Sigmoid colon (tissue), 4 donors: ENCODE data around the gene HHIP.

ENCODE experiments used
- CTCF ChIP-seq, 4 experiments: fragments of 450-650 bp in 3 of 4; fragments of 200-600 bp in 1 of 4; IDR thresholded peaks; one replicate each; pipeline ENCODE4 v1.5.1; 2016 to 2019; ENCODE audit warnings: antibody characterized with exemption in 4 of 4, mild to moderate bottlenecking in 3 of 4, moderate library complexity in 2 of 4
- EP300 ChIP-seq, 4 donors: sonication (generic); formaldehyde crosslinking; IDR thresholded peaks; one replicate each; pipeline ENCODE4 v1.6.1; 2017; ENCODE audit warnings: antibody characterized with exemption in 4 of 4
- POLR2A ChIP-seq, 2 donors: fragments of 450-650 bp; IDR thresholded peaks; one replicate each; pipeline ENCODE4 v1.6.1; 2016; ENCODE audit warnings: antibody characterized with exemption in 2 of 2, mild to moderate bottlenecking in 2 of 2, moderate library complexity in 2 of 2
- POLR2AphosphoS5 ChIP-seq, 4 donors: sonication (generic); formaldehyde crosslinking; IDR thresholded peaks; one replicate each; pipeline ENCODE4 v1.6.1; 2017; ENCODE audit warnings: antibody characterized with exemption in 4 of 4

GRCh38 chr4:144787365-144788258 lies 141.7 kb downstream of the HHIP start:
- TF ChIP-seq POLR2A (IDR thresholded peaks at IDR 0.05): no peak
- no peak for TF ChIP-seq CTCF (IDR thresholded peaks at IDR 0.05)
- TF ChIP-seq POLR2AphosphoS5 (IDR thresholded peaks at IDR 0.05): no peak
- no peak for TF ChIP-seq EP300 (IDR thresholded peaks at IDR 0.05)
